ENCODE measurements around the gene CEBPB. TPM values are rescaled to one million over a fixed set of nuclear protein-coding genes. Genes with fewer than 3 reads are reported as not detected.

The CEBPB gene
- total RNA-seq, 1 donor from 2014 or later: 59.4 TPM

DNA sequence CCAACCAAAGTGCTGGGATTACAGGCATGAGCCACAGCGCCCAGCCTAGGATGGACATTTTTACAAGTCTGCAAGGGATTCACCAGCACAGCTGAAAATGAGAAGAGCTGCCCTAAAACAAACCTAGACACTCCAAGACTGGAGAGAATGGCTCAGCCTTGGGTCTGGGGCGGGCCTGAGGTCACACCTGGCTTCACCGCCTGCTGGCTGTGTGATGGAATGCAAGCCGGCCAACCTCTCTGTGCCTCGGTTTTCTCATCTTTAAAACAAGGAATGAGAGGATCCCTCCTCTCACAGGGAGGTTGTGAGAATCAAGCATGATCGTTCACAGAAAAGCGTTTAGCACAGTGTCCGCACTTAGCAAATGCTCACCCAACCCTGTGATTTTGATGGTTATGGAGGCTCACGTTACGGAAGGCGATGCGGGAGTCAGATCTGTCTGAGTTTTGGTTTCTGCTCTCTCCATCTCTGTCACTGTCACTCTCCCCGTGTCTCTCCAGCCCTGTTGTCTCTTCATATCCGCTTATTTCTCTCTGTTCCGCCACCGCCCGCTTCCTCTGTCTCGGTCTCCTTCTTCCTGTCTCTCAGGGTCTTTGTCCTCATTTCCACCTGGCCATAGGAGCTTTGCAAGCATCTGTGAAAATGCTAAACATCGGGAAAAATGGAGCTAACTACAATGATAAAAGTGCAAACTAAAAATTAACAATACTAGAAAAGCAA, 47.6 kb downstream of the CEBPB start:
- intact Hi-C loops (cut with micrococcal nuclease): no loop called here
- ATAC-seq (no peak), DNase-seq (no peak)

DNA sequence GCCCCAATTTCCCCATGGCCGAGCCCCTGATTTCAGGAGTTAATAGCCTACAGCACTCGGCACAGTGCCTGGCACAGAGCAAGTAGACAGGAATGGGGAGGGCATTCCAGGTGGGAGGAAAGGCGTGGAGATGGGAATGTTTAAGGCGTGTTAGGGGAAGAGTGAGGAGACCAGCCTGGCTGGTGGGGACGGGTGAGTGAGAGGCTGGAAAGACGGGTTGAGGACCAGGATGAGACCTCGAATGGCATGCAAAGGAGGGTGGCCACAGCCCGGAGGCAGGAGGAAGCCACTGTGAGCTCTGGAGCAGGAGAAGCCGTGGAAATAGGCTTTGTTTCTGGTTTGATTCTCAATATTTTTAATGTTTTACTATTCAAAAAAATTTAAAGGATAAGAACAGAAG, 49.5 kb downstream of the CEBPB start:
- no peak for ATAC-seq
- intact Hi-C loops (cut with micrococcal nuclease): no loop called here
- DNase-seq: no peak

DNA sequence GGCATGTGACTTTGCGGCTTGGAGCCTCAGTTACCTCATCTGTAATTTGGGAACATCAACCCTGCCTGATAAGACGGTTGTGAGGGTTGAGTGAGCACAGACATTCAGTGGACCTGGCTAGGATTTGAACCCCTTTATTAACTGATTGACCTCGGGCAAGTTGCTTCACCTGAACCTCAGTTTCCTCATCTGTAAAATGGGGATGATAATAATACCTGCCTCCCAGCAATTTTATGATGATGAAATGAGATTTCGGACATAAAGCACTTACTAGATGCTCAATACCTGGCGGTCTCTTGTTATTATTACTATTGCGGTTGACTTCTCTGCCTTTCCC, 51.5 kb downstream of the CEBPB start:
- intact Hi-C loops (cut with micrococcal nuclease): no loop called here
- no peak for ATAC-seq

More for the DNA sequence above, 51.5 kb downstream of the CEBPB start:
- DNase-seq: no peak

Other genes with a start within 250 kb of the CEBPB start
- 0.82 TPM for gene SNAI1, start 207.8 kb upstream of the CEBPB start, total RNA-seq
- gene UBE2V1, start 77.7 kb upstream of the CEBPB start, total RNA-seq: 92.6 TPM
- 31.1 TPM for gene PEDS1, start 37.1 kb upstream of the CEBPB start, total RNA-seq